GM19238 (cell line): ENCODE data around the gene PUSL1.
"Not testable (repeated sequence)": the region's sequence is repeated elsewhere in the genome, so short reads cannot be mapped to it uniquely, and the experiment has no call there.

Experiments
- DNase-seq: peaks from one replicate; pipeline ENCODE4 v3.0.0; 2011; ENCODE audit warnings: low spot score; ENCODE audit not compliant: insufficient read length

Gene PUSL1

DNA sequence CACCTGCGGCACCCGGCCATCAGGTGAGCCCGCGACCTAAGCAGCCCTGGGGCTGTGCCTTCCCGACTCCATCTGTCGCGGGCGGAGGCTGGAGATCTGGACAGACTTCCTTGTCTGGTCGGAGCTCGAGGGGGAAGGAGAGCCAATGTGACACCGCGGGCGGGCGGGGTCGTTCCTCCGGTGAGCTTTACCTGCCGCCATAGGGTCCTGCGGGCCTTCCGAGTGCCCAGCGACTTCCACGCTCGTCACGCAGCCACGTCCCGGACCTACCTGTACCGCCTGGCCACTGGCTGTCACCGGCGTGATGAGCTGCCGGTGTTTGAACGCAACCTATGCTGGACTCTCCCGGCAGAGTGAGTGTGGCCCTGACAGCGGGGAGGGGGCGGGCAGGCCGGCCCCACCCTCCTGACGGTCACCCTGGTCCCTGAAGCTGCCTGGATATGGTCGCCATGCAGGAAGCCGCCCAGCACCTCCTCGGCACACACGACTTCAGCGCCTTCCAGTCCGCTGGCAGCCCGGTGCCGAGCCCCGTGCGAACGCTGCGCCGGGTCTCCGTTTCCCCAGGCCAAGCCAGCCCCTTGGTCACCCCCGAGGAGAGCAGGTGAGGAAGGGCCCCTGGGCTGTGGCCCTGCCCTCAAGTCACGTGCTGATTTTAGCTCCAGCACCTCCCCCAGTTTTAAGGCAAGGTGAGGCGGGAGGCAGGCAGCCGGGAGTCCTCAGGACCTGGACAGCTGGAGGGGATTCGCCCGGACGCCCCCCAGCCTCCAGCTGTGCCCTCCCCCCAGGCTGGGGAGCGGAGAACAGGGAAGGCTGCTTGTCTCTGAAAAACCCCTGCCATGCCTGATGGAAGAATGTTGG, 1.1 kb downstream of the PUSL1 start:
- no peak for DNase-seq

DNA sequence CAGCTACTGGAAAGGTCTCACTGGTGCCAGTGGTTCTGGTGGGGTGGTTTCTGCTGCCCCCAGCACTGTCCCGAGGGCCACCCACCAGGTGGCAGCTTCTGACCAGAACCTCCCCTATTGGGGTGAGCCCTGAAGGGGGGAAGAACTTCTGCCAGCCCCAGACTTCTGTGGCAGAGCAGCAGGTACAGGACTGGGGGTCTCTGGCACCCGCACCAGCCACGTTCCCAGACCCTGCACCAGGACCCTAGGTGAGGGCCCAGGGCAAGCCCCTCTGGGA, 1.6 kb downstream of the PUSL1 start:
- no peak for DNase-seq

DNA sequence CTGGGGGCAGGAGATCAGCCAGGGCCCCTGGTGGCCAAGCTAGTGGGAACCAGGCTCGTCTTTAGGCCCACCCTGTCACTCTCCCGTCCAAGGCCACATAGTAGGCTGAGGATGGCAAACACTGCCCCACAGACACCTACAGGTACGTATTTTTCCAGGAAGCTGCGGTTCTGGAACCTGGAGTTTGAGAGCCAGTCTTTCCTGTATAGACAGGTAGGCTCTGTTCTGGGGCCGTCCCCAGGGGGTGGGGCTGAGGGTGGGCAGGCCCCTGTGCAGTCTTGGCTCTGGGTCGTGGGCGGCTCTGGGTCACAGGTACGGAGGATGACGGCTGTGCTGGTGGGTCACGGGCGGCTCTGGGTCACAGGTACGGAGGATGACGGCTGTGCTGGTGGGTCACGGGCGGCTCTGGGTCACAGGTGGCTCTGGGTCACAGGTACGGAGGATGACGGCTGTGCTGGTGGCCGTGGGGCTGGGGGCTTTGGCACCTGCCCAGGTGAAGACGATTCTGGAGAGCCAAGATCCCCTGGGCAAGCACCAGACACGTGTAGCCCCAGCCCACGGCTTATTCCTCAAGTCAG, 2.2 kb downstream of the PUSL1 start:
- no peak for DNase-seq

DNA sequence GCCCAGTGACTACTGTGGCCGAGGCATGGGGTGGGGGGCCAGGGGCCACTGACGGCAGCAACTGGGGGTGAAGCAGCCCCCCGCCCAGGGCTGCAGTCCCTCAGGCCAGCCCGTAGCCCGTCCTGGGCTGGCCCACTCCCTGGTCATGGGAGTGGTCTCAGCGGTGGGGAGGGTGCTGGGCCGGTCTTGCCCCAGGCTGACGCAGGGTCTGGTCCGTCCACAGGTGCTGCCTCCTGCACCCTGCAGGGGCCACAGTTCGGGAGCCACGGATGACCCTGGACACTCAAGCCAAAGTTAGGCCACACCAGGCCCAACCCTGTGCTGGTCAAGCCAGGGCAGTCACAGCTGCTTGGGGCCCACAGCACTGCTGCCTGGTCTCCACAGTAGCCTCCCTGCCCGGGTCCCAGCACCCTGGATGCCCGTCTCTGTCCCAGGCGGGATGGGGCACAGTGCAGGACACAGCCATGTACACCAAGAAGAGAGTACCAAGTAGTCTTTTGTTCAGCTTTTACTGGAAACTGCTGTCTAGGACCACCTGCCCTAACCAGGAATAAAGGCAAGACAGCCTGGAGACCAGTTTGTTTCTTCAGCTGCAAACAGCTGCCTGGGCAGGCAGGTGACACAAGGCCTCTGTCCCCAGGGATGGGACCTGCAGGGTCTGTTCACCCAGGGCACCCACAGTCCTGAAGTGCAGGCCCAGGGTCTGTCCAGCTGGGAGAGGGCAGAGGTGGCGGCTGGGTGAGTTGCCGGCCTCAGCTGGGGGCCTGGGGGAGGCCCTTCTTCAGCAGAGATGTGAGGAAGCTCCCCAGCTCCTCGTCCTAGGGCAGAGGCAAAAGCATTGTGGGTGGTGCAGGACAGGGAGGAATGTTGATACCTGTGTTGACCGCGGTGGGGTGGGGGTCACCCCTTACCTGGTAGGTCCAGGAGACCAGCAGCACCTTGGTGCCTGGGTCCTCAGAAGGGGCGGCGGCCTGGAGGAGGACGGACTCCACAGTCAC, 3.0 kb downstream of the PUSL1 start:
- no peak for DNase-seq

DNA sequence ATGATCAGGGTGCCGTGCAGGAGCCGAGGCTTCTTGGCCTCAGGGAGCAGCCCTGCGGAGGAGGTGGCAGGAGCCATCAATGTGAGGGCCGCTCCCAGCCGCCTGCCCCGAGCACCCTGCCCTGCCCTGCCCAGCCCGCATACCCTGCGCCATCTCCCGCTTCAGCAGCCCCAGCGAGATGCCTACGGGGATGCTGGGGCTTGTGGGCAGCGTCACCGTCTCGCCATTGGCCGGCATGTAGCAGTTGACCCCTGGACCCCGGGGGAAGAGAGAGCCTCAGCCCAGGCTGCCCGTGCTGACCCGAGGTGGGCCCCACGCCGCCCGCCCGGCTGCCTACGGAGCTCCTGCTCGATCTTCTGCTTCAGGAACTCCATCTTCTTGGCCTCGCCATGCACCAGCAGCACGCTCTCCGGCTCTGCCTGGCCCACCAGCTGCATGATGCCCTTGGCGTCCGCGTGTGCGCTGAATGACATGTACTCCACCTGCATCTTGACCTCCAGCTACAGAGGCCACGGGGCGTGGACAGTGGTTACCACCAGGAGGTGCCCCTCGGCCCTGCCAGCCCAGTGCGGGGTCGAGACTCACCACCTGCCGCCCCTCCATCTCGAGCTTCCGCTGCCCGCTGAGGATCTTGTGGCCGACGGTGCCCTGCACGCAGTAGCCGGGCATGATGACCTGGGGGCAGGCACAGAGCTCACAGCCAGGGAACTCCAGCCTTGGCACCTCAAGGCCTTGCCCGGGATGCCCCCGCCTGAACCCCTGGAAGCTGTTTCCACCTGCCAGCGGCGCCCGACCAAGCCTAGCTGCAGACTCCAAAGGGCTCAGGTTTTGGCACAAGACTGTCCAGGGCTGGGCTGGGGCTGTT, 4.3 kb downstream of the PUSL1 start:
- DNase-seq = no peak

DNA sequence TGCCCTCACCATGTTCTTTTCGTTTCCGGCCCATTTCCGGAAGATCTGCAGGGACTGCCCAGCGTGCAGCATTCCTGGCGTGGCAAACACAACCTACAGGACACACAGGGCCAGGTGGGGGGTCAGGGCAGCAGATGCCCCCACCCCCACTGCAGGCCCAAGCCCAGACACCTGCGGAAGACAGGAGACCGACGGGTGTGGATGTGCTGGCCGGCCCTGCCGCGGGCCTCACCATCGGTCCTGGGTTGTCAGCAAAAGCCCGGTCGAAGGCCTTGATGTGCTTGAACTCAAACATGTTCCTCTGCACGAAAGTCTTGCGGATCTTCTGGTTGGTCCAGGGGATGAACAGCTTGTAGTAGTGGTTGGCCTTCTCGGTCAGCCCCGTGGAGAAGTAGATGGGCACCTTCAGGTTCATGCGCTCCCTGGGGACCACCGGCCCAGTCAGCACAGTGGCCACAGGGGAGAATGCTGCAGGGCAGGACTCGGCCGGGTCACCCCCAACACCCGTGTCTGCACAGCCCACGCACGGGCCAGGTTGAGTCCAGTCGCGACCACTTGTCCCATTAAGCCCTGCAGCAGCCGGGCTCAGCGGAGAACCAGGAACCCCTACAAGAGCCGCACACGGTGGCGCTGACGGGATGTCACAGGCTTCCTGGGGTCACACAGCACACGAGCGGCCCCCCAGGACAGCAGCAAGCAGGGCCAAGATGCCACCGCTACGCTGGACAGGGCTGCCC, 5.3 kb downstream of the PUSL1 start:
- DNase-seq = no peak

DNA sequence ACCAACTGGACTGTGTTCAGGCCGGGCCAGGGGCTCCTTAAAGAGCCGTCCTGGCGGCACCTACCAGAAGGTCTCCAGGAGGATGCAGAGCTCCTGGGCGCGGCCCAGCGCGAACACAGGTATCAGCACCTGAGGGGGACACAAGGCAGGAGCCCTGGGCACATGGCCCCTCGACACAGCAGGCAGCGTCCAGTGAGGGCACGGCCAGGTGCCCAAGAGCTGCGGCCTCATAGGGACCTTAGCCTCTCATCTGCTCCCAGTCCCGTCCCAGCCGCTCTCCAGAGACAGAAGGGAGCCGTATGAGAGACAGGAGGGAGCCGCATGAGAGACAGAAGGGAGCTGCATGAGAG, 5.8 kb downstream of the PUSL1 start:
- DNase-seq = no peak

DNA sequence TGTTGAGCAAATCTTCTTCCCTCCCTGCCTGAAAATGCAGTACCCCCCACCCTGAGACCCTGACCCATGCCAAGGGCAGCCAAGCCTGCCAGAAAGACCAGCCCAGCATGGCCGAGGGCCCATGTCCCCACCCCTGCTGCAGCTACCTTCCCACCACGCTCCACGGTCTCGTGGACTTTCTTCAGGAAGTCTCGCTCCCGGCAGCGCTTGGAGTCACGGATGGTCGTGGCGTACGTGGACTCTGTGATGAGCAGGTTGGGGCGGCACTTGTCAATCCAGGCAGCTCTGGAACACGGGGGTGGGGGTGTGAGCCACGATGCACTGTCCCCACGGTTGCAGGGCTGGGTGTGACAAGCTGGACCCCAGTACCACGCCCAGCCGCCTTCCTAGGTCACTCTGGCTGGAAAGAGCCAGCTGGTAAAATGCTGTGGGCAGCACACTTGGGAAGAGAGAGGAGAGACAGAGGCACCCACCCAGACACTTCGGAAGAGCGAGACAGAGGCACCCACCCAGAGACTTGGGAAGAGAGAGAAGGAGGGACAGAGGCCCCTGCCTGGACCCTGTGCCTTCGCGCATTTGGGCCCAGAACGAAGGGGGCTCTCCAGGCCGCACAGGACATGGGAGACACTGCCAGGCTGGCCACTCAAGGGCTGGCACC, 6.4 kb downstream of the PUSL1 start:
- no peak for DNase-seq

DNA sequence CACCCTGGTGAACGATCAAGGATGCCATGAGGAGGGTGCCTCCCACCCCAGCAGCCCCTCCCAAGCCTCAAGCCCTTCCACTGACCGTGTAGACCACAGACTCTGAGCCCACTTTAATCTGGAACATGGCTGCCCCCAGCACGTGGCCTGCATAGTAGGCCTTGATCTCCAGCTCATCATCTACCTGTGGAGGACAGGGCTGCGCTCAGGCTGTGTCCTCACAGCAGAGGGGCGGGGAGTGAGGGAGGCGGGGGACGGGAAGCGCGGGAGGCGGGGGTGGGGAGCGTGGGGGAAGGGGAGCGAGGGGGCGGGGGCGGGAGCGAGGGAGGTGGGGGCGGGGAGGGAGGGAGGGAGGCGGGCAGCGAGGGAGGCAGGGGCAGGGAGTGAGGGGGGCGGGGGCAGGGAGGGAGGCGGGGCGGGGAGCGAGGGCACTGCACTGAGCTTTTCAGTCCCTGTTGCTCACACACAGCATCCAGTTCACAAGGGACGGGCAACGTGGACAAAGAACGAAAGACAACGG, 7.1 kb downstream of the PUSL1 start:
- no peak for DNase-seq

DNA sequence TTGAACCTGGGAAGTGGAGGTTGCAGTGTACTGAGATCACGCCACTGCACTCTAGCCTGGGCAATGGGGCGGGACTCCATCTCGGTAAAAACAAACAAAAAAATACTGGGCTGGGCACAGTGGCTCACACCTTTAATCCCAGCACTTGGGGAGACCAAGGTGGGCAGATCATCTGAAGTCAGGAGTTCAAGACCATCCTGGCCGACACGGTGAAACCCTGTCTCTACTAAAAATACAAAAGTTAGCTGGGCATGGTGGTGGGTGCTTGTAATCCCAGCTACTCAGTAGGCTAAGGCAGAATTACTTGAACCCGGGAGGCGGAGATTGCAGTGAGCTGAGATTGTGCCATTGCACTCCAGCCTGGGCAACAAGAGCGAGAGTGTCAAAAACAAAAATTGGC, 7.8 kb downstream of the PUSL1 start:
- not testable (repeated sequence) for DNase-seq

DNA sequence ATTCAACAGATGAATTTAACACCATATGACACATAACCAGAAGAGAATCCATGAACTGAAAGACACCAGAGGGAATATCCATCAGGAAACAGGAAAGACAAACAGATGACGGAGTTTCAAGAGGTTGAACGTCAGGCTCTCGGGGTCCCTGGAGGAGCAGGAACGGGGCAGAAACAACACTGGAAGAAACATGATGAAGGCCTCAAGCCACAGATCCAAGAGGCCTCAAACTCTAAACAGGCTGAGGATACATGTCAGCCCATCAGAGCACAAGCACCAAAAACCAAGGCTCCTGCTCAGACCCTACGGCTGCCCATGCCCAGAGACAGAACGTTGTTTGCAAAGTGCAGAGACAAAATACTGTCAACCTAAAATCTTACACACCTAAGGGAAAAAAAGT, 9.0 kb downstream of the PUSL1 start:
- no peak for DNase-seq

DNA sequence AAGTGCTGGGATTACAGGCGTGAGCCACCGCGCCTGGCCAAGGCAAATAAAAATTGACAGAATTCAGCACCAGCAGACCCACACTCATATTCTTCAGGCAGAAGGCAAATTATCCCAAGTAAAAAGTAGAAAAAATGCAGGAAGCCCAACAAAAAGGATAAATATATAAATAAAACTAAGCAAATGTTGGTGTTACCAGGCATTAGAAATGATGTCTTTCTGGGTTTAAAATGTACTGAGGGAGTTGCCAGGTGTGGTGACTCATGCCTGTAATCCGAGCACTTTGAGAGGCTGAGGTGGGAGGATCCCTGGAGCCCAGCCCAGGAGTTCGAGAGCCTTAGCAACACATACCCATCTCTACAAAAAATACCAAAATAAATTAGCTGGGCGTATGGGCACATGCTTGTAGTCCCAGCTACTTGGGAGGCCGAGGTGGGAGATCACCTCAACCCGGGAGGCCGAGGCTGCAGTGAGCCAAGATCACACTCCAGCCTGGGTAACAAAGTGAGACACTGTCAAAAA, 9.8 kb downstream of the PUSL1 start:
- DNase-seq = no peak

DNA sequence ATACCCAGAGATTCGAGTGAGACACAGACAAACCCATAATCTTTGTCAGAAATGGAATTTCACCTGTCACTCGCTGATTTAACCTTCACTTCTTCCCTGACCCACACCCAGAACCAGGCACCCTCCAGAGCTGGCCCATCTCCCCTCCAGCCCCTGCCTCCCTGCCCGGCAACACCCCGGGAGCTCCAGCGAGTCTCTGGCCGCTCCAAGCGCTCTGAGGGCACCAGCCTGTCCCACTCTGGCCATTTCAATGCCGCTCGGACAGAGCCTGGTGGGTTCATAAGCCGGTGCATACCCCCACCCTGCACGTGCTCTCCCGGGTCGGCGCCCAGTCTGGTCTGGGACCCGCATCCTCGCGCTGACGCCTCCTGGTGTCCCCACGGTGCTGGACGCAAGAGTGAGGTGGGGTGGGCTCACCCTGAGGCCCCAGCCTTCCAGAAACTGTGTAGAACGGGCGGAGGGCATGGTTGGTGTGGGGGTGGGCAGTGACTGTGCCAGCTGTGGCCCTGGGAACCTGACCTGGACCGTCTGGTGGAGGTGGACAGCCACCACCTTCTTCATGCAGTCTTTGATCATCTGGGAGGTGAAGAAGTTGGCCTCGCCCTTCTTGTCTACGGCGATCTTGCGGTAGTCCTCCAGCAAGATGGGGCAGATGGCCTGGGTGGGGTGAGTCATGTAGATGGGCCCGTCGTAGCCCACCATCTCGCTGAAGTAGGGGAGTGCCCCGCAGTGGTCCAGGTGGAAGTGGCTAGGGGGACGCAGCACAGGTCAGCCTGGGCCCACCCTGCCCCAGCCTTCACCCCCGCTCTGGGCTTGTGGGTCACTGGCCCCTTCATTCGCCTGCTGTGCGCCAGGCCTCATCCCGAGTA, 10.6 kb downstream of the PUSL1 start:
- DNase-seq = no peak

DNA sequence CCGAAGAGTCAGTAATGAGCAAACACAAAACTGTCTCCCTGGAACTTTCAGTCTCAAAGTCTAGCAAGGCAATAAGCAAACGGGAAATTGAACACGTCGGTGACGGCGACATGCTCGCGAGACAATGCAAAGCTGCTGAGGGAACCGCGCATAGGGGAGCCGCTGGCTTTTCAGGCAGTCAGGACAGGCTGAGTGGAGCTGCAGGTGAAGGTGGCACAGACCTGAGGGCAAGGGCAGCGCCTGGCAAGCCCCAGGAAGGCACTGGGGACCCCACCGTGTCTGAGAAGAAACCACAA, 11.2 kb downstream of the PUSL1 start:
- no peak for DNase-seq

DNA sequence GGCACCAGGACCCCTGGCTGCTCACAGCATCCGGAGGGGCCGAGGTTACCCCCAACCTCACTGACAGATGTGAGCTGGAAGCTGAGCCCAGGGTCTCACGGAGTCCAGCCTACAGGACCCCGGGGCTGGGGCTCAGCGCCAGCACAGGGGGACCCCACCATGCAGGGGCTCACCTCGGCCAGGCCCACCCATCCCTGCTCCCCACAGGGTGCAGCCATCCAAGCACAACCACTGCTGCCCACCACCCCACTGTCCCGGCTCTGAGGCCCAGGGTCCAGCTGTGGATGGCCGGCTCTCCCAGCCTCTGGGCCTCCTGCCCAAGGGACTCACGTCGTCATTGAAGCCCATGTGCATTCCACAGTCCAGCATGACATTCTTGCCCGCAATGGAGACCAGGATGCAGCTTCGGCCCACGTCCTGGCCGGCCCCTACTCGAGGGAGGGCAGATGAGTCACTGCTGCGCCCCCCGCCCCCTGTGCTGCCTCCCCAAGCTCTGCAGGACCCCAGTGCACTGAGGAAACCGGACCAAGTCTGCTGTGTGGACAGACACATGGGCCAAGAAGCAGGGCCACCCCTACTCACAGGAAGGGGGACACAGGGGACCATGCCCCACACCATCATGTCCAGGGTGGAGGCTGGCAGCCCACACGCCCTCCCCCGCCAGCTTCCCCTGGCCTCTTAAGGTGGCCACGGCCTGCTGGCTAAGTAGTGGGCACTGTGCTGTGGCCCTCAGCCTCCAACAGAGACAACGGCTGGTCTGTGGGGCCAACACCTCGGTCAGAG, 12.5 kb downstream of the PUSL1 start:
- no peak for DNase-seq

DNA sequence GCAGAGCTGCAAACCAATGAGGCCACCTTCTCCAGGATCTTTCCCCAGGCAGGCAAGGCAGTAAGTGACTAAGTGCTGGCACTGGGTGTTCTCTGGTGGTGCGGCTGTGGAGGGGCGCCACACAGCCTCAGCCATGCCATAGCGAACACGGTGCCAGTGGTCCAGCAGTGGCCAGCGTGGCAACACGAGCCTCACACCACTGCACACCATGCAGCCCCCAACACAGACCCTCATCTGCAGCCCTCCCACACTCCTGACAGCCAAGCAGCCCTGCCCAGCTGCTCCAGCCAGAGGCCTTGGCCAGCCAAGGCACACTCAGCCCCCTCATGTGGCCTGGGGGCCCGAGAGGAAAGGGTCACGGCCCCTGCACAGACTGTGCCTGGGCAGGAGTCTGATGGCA, 13.1 kb downstream of the PUSL1 start:
- DNase-seq = no peak

DNA sequence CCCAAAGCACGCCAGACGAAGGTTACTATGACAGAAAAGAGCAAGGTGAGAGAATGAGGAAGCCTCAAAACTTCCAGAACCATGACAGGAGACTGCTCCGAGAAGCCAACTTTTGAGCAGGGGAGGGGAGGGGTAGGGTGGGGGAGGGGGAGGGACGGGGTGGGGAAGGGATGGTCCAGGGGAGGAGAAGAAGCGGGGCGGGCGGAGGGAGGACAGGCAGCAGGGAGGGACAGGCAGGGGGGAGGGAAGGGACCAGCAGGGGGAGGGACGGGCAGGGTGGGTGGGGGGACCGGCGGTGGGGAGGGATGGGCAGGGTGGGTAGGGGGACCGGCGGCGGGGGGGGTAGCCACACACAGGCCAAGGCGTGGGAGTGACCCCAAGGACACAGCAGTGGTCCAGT, 14.0 kb downstream of the PUSL1 start:
- no peak for DNase-seq

DNA sequence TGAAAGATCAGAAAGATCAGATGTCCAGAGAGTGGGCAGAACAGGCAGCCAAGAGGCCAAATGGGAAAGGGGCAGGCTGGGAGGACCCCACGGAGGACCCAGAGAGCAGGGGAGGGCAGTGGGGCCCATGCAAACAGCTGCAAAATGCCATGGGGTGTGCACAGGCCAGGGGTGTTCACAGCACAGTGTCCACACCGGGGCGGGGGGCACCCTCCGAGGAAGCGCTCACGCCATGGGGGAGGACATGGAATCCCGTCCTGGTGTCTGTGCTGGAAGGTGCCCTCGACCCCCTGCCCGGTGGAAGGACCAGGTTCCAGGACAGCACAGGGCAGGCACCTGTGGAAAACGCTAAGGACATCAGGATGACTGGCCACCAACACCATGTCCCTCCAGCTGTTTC, 14.6 kb downstream of the PUSL1 start:
- DNase-seq = no peak
